SU-DHL-6 (cell line): ENCODE data around the gene CTCFL.

Experiments used
- H2AFZ ChIP-seq: fragments of 200-600 bp; sonication (generic); 2 replicates; pipeline ENCODE4 v1.6.1; 2014; ENCODE audit warnings: low read depth, mild to moderate bottlenecking, moderate library complexity, mixed read lengths, antibody characterized with exemption, low read length; ENCODE audit not compliant: severe bottlenecking
- H3F3A ChIP-seq: fragments of 200-600 bp; shearing (Covaris generic); 2 replicates; pipeline ENCODE4 v1.6.0; 2016; ENCODE audit warnings: antibody characterized with exemption, mild to moderate bottlenecking; ENCODE audit not compliant: insufficient read depth
- H3K27ac ChIP-seq: fragments of 200-600 bp; sonication (generic); 2 replicates; pipeline ENCODE4 v1.5.1; 2016; ENCODE audit warnings: low read depth, mild to moderate bottlenecking, low read length, moderate library complexity, mixed read lengths
- H3K27me3 ChIP-seq: fragments of 200-600 bp; sonication (generic), shearing (Covaris generic); 2 replicates; pipeline ENCODE4 v1.6.0; 2014; ENCODE audit warnings: mild to moderate bottlenecking, low read length
- H3K36me3 ChIP-seq: fragments of 200-600 bp; sonication (generic); 2 replicates; pipeline ENCODE4 v1.6.1; 2014; ENCODE audit warnings: mild to moderate bottlenecking, low read length, mixed read lengths
- H3K4me2 ChIP-seq: fragments of 300-600, 200-600 bp; shearing (Covaris generic), sonication (generic); 2 replicates; pipeline ENCODE4 v1.6.0; 2014; ENCODE audit warnings: low read length, low read depth, mild to moderate bottlenecking; ENCODE audit not compliant: poor library complexity, severe bottlenecking
- H3K4me3 ChIP-seq: fragments of 200-600 bp; sonication (generic); 2 replicates; pipeline ENCODE4 v1.5.1; 2014; ENCODE audit warnings: antibody characterized with exemption, low read length, mild to moderate bottlenecking, mixed read lengths; ENCODE audit not compliant: insufficient read depth, poor library complexity, severe bottlenecking
- H3K79me2 ChIP-seq: fragments of 200-600 bp; sonication (generic); 2 replicates; pipeline ENCODE4 v1.6.1; 2014; ENCODE audit warnings: mild to moderate bottlenecking, low read length, moderate library complexity; ENCODE audit not compliant: insufficient read depth
- H3K9ac ChIP-seq: fragments of 200-600 bp; sonication (generic); 2 replicates; pipeline ENCODE4 v1.7.0; 2014; ENCODE audit warnings: mild to moderate bottlenecking, low read length
- H3K9me2 ChIP-seq: fragments of 200-600 bp; sonication (generic); replicated peaks from 2 replicates; pipeline ENCODE4 v1.6.1; 2014; ENCODE audit warnings: low read length; ENCODE audit not compliant: insufficient read depth
- H3K9me3 ChIP-seq: fragments of 200-600 bp; sonication (generic); 2 replicates; pipeline ENCODE4 v1.6.1; 2014; ENCODE audit warnings: low read length, mixed read lengths; ENCODE audit not compliant: insufficient read depth
- H4K20me1 ChIP-seq: fragments of 200-600 bp; sonication (generic); 2 replicates; pipeline ENCODE4 v1.6.1; 2014; ENCODE audit warnings: low read depth, mild to moderate bottlenecking, antibody characterized with exemption, low read length, moderate library complexity, mixed read lengths
- CTCF ChIP-seq: fragments of 200-600 bp; sonication (generic); IDR thresholded peaks from one replicate; pipeline ENCODE4 v1.5.1; 2017; ENCODE audit warnings: antibody characterized with exemption, mild to moderate bottlenecking, low read length, moderate library complexity; ENCODE audit not compliant: insufficient read depth, poor library complexity, severe bottlenecking
- EZH2phosphoT487 ChIP-seq: fragments of 200-600 bp; sonication (generic), shearing (Covaris generic); conservative IDR thresholded peaks from 2 replicates; pipeline ENCODE4 v1.6.1; 2018; ENCODE audit warnings: mild to moderate bottlenecking, antibody characterized with exemption, low read length, moderate library complexity, mixed read lengths

The CTCFL gene

GRCh38 chr20:57540890-57541580, 16.1 kb upstream of the CTCFL start:
- Histone ChIP-seq H3K4me2 (no peak overlapping the region), H3K9me2 (no peaks in the 10 kb centered on the region), H3K9me3 (no peaks in the 10 kb centered on the region), H2AFZ (no peak overlapping the region), H3K27me3 (no peaks in the 10 kb centered on the region), H3K9ac (no peak overlapping the region), H3F3A (no peaks in the 10 kb centered on the region), H4K20me1 (no peaks in the 10 kb centered on the region), H3K27ac (no peak overlapping the region), H3K4me3 (no peak overlapping the region), H3K36me3 (no peaks in the 10 kb centered on the region), H3K79me2 (no peaks in the 10 kb centered on the region)
- TF ChIP-seq CTCF (no peak), EZH2phosphoT487 (no peak)

GRCh38 chr20:57539889-57540288, 14.9 kb upstream of the CTCFL start:
- TF ChIP-seq CTCF, result no peak
- no peak for TF ChIP-seq EZH2phosphoT487
- H3K4me3 ChIP-seq, result no peak overlapping the region
- H4K20me1 ChIP-seq, result no peaks in the 10 kb centered on the region
- H3K27ac ChIP-seq, result no peak overlapping the region
- no peaks in the 10 kb centered on the region for H3K9me3 ChIP-seq
- no peaks in the 10 kb centered on the region for H3K79me2 ChIP-seq
- no peaks in the 10 kb centered on the region for H3F3A ChIP-seq
- H3K36me3 ChIP-seq, result no peaks in the 10 kb centered on the region
- H3K9ac ChIP-seq, result no peak overlapping the region
- H2AFZ ChIP-seq, result no peak overlapping the region
- no peaks in the 10 kb centered on the region for H3K27me3 ChIP-seq
- H3K4me2 ChIP-seq, result no peak overlapping the region
- no peaks in the 10 kb centered on the region for H3K9me2 ChIP-seq

DNA sequence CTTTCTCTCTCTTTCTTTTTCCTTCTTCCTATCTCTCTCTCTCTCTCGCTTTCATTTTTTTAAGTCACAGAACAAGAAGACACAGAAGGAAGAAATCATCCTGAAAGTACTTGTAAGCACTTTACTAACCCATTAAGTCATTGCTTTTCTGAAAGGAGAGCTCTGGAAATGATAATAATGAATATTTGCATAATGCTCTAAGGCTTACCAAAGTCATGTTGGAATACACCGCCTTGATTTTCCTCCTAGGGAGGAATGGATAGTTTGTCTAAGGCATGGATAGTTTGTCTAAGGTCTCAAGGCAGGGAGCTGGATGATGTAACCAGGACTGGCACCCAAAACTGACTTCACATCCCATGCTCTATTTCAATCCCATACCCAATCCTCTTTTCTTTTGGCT, 12.9 kb upstream of the CTCFL start:
- Histone ChIP-seq H2AFZ (no peak overlapping the region), H3K4me2 (no peak overlapping the region), H3K9ac (no peak overlapping the region), H3K9me3 (no peaks in the 10 kb centered on the region), H3F3A (no peaks in the 10 kb centered on the region), H3K27me3 (no peaks in the 10 kb centered on the region), H3K9me2 (no peaks in the 10 kb centered on the region), H3K27ac (no peak overlapping the region), H3K36me3 (no peaks in the 10 kb centered on the region), H4K20me1 (no peaks in the 10 kb centered on the region), H3K79me2 (no peaks in the 10 kb centered on the region), H3K4me3 (no peak overlapping the region)
- TF ChIP-seq EZH2phosphoT487 (no peak), CTCF (no peak)
